ENCODE data around the gene CD27. TPM values are rescaled to one million over a fixed set of nuclear protein-coding genes. Genes with fewer than 3 reads are reported as not detected.
"Not testable (repeated sequence)": the region's sequence is repeated elsewhere in the genome, so short reads cannot be mapped to it uniquely, and the experiment has no call there.

The CD27 gene
- total RNA-seq, 1 donor from 2014 or later: 82.1 TPM

- no peak for DNase-seq (ENCODE audit: low spot score)
- Mint-ChIP-seq H3K27me3 (ENCODE audit: insufficient read depth) (peaks cover 1% of the 10 kb centered on the region), H3K36me3 (ENCODE audit: low read depth) (peaks cover 49% of the 10 kb centered on the region), H3K27ac (peak overlapping the region; percentile 81), H3K9me3 (no peaks in the 10 kb centered on the region), H3K4me3 (peak overlapping the region; percentile 93), H3K4me1 (ENCODE audit: low read depth) (peaks cover 70% of the 10 kb centered on the region)
- intact Hi-C loops (cut with micrococcal nuclease): loop anchor here (5.0 kb wide), 1 partner anchor 147 kb away; no protein-coding TSS in a partner anchor
Measured at GRCh38 chr12:6469092-6469491, 24.3 kb downstream of the CD27 start.

GRCh38 chr12:6469609-6470374 is 25.0 kb downstream of the CD27 start:
- Mint-ChIP-seq H3K27ac (peak overlapping the region; percentile 81), H3K9me3 (no peaks in the 10 kb centered on the region), H3K27me3 (ENCODE audit: insufficient read depth) (peaks cover 1% of the 10 kb centered on the region), H3K36me3 (ENCODE audit: low read depth) (peaks cover 42% of the 10 kb centered on the region), H3K4me3 (peak overlapping the region; percentile 93), H3K4me1 (ENCODE audit: low read depth) (peaks cover 63% of the 10 kb centered on the region)
- no peak for DNase-seq (ENCODE audit: low spot score)
- intact Hi-C loops (cut with micrococcal nuclease): loop anchor here (1.0 to 5.0 kb wide), 11 partner anchors 7 to 473 kb away; partner anchors contain the start of genes C12orf57, GAPDH, IFFO1 and MRPL51

GRCh38 chr12:6470375-6471163 is 25.8 kb downstream of the CD27 start, which contains the start of gene VAMP1:
Gene VAMP1 (minus strand): TSS chr12:6470677. CDS start chr12:6470531, 146 bp downstream.
- Mint-ChIP-seq H3K9me3 (no peaks in the 10 kb centered on the region), H3K27me3 (ENCODE audit: insufficient read depth) (peaks cover 1% of the 10 kb centered on the region), H3K36me3 (ENCODE audit: low read depth) (peaks cover 38% of the 10 kb centered on the region), H3K4me1 (ENCODE audit: low read depth) (peaks cover 57% of the 10 kb centered on the region), H3K27ac (peak within 1 kb of the TSS; percentile 85), H3K4me3 (peak within 1 kb of the TSS; percentile 93)
- intact Hi-C loops (cut with micrococcal nuclease): loop anchor here (1.0 to 5.0 kb wide), 10 partner anchors 8 to 472 kb away; partner anchors contain the start of genes C12orf57, GAPDH, IFFO1 and MRPL51
- DNase-seq (ENCODE audit: low spot score): peak; percentile 97

- peaks cover 43% of the 10 kb centered on the region for H3K4me1 Mint-ChIP-seq (ENCODE audit: low read depth)
- intact Hi-C loops (cut with micrococcal nuclease): loop anchor here (2.0 to 5.0 kb wide), 5 partner anchors 85 to 470 kb away; partner anchors contain the start of genes C12orf57, IFFO1 and RNU7-1
- H3K27me3 Mint-ChIP-seq (ENCODE audit: insufficient read depth): peaks cover 1% of the 10 kb centered on the region
- H3K4me3 Mint-ChIP-seq: peak overlapping the region; percentile 93
- peaks cover 28% of the 10 kb centered on the region for H3K36me3 Mint-ChIP-seq (ENCODE audit: low read depth)
- no peaks in the 10 kb centered on the region for H3K9me3 Mint-ChIP-seq
- H3K27ac Mint-ChIP-seq: peak overlapping the region; percentile 85
- DNase-seq (ENCODE audit: low spot score): no peak
Measured at GRCh38 chr12:6471989-6472360, 27.2 kb downstream of the CD27 start.

- Mint-ChIP-seq H3K36me3 (ENCODE audit: low read depth) (peaks cover 23% of the 10 kb centered on the region), H3K27me3 (ENCODE audit: insufficient read depth) (peaks cover 1% of the 10 kb centered on the region), H3K4me1 (ENCODE audit: low read depth) (peaks cover 38% of the 10 kb centered on the region), H3K9me3 (no peaks in the 10 kb centered on the region), H3K4me3 (peak overlapping the region; percentile 93), H3K27ac (no peak overlapping the region)
- intact Hi-C loops (cut with micrococcal nuclease): loop anchor here (5.0 kb wide), 2 partner anchors 85 to 470 kb away; partner anchors contain the start of genes C12orf57, IFFO1 and RNU7-1
- DNase-seq (ENCODE audit: low spot score): no peak
Measured at GRCh38 chr12:6472491-6472890, 27.7 kb downstream of the CD27 start.

- DNase-seq (ENCODE audit: low spot score); H3K36me3 Mint-ChIP-seq (ENCODE audit: low read depth); H3K4me3 Mint-ChIP-seq; H3K9me3 Mint-ChIP-seq; intact Hi-C loops (cut with micrococcal nuclease); H3K27ac Mint-ChIP-seq; H3K27me3 Mint-ChIP-seq (ENCODE audit: insufficient read depth): not testable (repeated sequence)
- peaks cover 17% of the 10 kb centered on the region for H3K4me1 Mint-ChIP-seq (ENCODE audit: low read depth)
Measured at GRCh38 chr12:6475233-6475975, 30.6 kb downstream of the CD27 start.

GRCh38 chr12:6476489-6476888 is 31.7 kb downstream of the CD27 start:
- no peak for DNase-seq (ENCODE audit: low spot score)
- no peaks in the 10 kb centered on the region for H3K36me3 Mint-ChIP-seq (ENCODE audit: low read depth)
- intact Hi-C loops (cut with micrococcal nuclease): no loop called here
- H3K27ac Mint-ChIP-seq: peak overlapping the region; percentile 58
- H3K27me3 Mint-ChIP-seq (ENCODE audit: insufficient read depth): peaks cover 8% of the 10 kb centered on the region
- H3K9me3 Mint-ChIP-seq: no peaks in the 10 kb centered on the region
- H3K4me1 Mint-ChIP-seq (ENCODE audit: low read depth): peaks cover 10% of the 10 kb centered on the region
- H3K4me3 Mint-ChIP-seq: no peak overlapping the region

- H3K9me3 Mint-ChIP-seq; H3K36me3 Mint-ChIP-seq (ENCODE audit: low read depth); DNase-seq (ENCODE audit: low spot score); intact Hi-C loops (cut with micrococcal nuclease); H3K4me3 Mint-ChIP-seq; H3K27ac Mint-ChIP-seq; H3K4me1 Mint-ChIP-seq (ENCODE audit: low read depth): not testable (repeated sequence)
- H3K27me3 Mint-ChIP-seq (ENCODE audit: insufficient read depth): peaks cover 12% of the 10 kb centered on the region
Measured at GRCh38 chr12:6477601-6478377, 33.0 kb downstream of the CD27 start.

GRCh38 chr12:6478416-6478815 is 33.7 kb downstream of the CD27 start:
- no peak for DNase-seq (ENCODE audit: low spot score)
- no peaks in the 10 kb centered on the region for H3K9me3 Mint-ChIP-seq
- H3K4me3 Mint-ChIP-seq: no peak overlapping the region
- intact Hi-C loops (cut with micrococcal nuclease): no loop called here
- H3K4me1 Mint-ChIP-seq (ENCODE audit: low read depth): no peaks in the 10 kb centered on the region
- H3K36me3 Mint-ChIP-seq (ENCODE audit: low read depth): no peaks in the 10 kb centered on the region
- peaks cover 11% of the 10 kb centered on the region for H3K27me3 Mint-ChIP-seq (ENCODE audit: insufficient read depth)
- no peak overlapping the region for H3K27ac Mint-ChIP-seq

GRCh38 chr12:6488240-6488639 is 43.5 kb downstream of the CD27 start:
- Mint-ChIP-seq H3K27ac (no peak overlapping the region), H3K9me3 (no peaks in the 10 kb centered on the region), H3K36me3 (ENCODE audit: low read depth) (peaks cover 8% of the 10 kb centered on the region), H3K27me3 (ENCODE audit: insufficient read depth) (peaks cover 2% of the 10 kb centered on the region), H3K4me3 (no peak overlapping the region), H3K4me1 (ENCODE audit: low read depth) (peaks cover 10% of the 10 kb centered on the region)
- intact Hi-C loops (cut with micrococcal nuclease): no loop called here
- DNase-seq (ENCODE audit: low spot score): no peak

- Mint-ChIP-seq H3K27ac (no peak overlapping the region), H3K4me1 (ENCODE audit: low read depth) (peaks cover 13% of the 10 kb centered on the region), H3K36me3 (ENCODE audit: low read depth) (peaks cover 8% of the 10 kb centered on the region), H3K4me3 (no peak overlapping the region), H3K27me3 (ENCODE audit: insufficient read depth) (peaks cover 4% of the 10 kb centered on the region), H3K9me3 (no peaks in the 10 kb centered on the region)
- DNase-seq (ENCODE audit: low spot score): no peak
- intact Hi-C loops (cut with micrococcal nuclease): no loop called here
Measured at GRCh38 chr12:6489449-6489848, 44.7 kb downstream of the CD27 start.

GRCh38 chr12:6490673-6491072 is 45.9 kb downstream of the CD27 start:
- DNase-seq (ENCODE audit: low spot score); H3K4me3 Mint-ChIP-seq; H3K27ac Mint-ChIP-seq; H3K9me3 Mint-ChIP-seq; H3K27me3 Mint-ChIP-seq (ENCODE audit: insufficient read depth): not testable (repeated sequence)
- H3K36me3 Mint-ChIP-seq (ENCODE audit: low read depth): peaks cover 16% of the 10 kb centered on the region
- H3K4me1 Mint-ChIP-seq (ENCODE audit: low read depth): peaks cover 26% of the 10 kb centered on the region
- intact Hi-C loops (cut with micrococcal nuclease): loop anchor here (5.0 to 10.0 kb wide), 5 partner anchors 38 to 642 kb away; partner anchors contain the start of genes CLSTN3, SPSB2 and TAPBPL
